Caki2 (cell line): ENCODE data around the gene NDFIP2. TPM values are rescaled to one million over a fixed set of nuclear protein-coding genes. Genes with fewer than 3 reads are reported as not detected.
A peak's percentile ranks its signal among the peaks of the same experiment; 100 is the strongest.

Experiments used
- DNase-seq: peaks from one replicate; pipeline ENCODE4 v3.0.0-alpha.2; 2015; ENCODE audit warnings: low read depth
- in situ Hi-C: cut with HindIII; loops from 2 replicates; pipeline ENCODE4 v1.10.0; 2016; ENCODE audit warnings: low sequenced_read_pairs, low pct_unique_long_range_greater_than_20kb, mixed read lengths
- total RNA-seq: library from RNA; depleted of rRNA; stranded (reverse); fragments of >200 nt; shearing (Covaris generic); gene quantifications from 2 replicates; pipeline ENCODE4 v1.2.3, GENCODE V29; 2014; ENCODE audit warnings: low replicate concordance

NDFIP2 gene
- total RNA-seq, 1 experiment from 2014 or later = 103 TPM

GRCh38 chr13:79456656-79457365 lies 24.1 kb upstream of the NDFIP2 start:
- no peak for DNase-seq
- in situ Hi-C loops = no loop called here

DNA sequence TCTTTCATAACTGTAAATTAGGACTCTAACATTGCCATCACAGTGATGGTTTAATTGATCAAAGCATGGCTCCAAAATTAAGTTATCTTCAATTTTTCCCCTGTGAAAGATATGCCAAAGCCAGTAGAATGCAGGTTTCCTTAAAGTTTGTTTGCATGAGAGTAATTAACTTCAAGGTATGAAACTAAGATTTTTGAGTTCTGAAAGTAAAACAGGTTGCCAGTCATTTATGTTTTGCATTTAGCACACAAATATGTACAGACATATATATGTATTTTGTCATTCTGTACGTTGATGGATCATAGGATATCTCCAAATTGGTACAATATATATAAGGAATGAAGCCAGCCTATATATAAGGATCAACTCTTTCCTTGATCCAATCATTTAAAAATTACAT lies 23.6 kb upstream of the NDFIP2 start:
- in situ Hi-C loops = no loop called here
- no peak for DNase-seq

GRCh38 chr13:79457948-79458347 lies 23.0 kb upstream of the NDFIP2 start:
- in situ Hi-C loops = no loop called here
- DNase-seq = no peak

DNA sequence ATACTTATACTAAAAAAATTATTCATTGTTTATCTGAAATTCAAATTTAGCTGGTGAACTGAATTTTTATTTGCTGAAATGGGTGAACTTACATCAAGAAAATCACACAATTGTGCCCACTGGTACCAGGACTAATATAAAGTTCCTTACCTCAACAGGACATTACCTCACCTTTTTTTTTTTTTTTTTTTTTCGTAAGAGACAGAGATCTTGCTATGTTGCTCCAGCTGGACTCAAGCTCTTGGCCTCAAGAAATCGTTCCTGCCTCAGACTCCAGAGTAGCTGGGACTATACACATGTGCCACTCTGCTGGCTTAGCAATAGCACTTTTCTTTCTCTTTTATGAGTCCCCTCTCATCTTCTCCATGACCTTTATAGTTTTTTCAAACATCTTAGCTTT lies 22.5 kb upstream of the NDFIP2 start:
- no peak for DNase-seq
- in situ Hi-C loops = no loop called here

DNA sequence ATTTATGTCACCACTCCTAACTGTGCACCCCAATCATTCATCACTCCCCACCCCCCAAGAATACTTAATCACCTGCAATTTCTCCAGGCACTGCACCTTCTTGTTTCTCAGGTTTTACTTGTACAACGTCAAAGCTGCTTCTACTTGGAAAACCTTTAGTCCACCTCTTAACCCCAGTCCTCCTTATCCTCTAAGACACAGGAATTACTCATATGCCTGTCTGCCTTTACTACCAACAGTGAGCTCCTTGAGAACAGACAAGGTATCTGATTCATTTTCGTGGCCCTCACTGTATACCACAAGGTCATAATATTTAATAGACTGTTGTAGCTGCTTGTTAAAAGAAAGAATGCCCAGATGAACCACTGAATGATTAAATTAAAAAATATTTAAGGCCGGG lies 21.0 kb upstream of the NDFIP2 start:
- in situ Hi-C loops = no loop called here

DNA sequence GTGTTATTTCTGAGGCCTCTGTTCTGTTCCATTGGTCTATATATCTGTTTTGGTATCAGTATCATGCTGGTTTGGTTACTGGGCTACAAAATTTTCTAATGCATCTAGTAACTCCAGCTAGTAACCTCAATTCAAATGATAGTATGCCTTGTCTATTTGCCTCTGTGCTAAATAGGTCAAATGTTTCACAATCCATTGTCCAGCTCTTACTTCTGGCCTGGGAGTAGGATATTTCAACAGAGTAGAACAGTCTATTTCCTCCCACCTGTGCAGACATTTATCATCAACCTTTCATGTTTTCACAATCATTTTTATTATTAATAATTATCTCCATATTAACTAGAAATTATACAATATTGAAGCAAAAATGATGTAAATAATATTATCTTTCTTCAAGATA lies 18.1 kb upstream of the NDFIP2 start:
- in situ Hi-C loops = no loop called here
- no peak for DNase-seq

More for the DNA sequence above, 21.0 kb upstream of the NDFIP2 start:
- DNase-seq = no peak

DNA sequence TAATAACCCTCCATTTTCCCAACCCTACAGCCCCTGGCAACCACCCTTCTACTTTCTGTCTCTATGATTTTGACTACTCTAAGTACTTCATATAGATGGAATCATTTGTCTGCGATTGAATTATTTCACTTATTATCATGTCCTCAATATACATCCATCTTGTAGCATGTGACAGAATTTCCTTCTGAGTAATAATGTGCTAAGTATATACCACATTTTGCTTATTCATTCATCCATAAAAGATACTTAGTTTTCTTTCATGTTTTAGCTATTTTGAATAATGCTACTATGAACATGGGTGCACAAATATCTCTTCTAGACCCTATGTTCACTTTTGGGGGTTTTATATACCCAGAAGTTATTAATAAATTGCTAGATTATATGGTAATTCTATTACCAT lies 17.4 kb upstream of the NDFIP2 start:
- no peak for DNase-seq
- in situ Hi-C loops = no loop called here

DNA sequence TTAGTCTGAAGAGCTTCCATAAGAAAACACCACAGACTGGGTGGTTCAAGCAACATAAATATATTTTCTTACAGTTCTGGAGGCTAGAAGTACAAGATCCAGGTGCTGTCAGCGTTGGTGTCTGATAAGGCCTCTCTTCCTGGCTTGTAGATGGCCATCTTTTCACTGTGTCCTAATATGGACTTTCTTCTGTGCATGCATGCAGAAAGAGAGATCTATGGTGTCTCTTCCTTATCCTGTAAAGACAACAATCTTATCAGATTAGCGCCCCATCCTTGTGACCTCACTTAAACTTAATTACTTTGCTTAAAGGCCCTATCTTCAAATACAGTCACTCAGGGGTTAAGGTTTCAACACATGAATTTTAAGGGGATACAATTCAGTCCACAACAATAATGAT lies 14.1 kb upstream of the NDFIP2 start:
- DNase-seq = no peak
- in situ Hi-C loops = no loop called here

DNA sequence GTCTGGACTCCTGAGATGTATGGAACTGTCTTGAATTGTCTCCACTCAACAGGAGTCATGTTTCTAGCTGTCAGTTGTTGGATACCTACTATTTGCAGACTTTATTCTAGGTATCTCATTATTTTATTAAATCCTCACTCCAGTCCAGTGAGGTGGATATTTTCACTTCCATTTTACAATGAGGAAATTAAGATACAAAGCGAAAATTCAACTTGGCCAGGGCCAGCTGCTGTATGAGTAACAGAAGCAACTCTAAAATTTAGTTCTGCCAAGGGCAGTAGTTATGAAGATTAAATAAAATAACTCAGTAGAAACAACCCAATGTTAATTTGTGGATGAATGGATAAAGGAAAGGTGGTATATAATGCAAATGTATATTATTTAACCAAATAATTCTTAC lies 12.6 kb upstream of the NDFIP2 start:
- in situ Hi-C loops = no loop called here

DNA sequence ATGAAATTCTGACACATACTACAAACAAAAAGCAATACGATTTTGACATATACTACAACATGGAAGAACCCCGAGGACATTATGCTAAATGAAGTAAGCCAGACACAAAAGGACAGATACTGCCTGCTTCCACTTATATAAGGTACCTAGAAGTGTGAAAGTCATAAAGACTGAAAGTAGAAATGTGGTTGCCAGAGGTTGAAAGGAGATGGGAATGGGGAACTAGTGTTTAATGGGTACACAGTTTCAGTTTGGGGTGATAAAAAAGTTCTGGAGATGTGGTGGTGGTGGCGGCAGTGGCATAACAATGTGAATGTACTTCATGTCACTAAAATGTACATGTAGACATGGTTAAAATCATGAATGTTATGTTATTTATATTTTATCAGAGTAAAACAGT lies 12.1 kb upstream of the NDFIP2 start:
- no peak for DNase-seq
- in situ Hi-C loops = no loop called here

More for the DNA sequence above, 12.6 kb upstream of the NDFIP2 start:
- DNase-seq = no peak

DNA sequence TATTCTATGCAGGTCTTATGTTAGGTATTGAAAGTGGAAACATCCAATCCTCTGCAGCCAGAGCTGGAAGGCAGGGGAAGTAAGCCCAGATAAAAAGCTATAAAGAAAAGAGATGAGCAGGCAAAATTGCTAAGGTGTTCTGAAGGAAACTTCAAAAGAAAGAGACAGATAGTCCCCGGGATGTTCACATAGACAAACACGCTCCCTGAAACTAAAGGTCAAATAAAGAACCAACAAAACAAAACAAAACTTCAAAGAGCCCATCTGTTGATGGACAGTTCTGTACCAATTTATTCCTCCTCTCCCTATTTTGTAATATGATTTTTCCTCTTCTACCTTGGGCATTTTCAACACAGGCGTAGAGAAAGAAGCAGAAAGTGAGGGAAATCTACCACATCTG lies 11.3 kb upstream of the NDFIP2 start:
- in situ Hi-C loops = no loop called here

GRCh38 chr13:79470666-79471065 lies 10.3 kb upstream of the NDFIP2 start:
- DNase-seq = no peak
- in situ Hi-C loops = no loop called here

More for the DNA sequence above, 11.3 kb upstream of the NDFIP2 start:
- DNase-seq = no peak

GRCh38 chr13:79475569-79475968 lies 5.4 kb upstream of the NDFIP2 start:
- in situ Hi-C loops = no loop called here
- DNase-seq = no peak

DNA sequence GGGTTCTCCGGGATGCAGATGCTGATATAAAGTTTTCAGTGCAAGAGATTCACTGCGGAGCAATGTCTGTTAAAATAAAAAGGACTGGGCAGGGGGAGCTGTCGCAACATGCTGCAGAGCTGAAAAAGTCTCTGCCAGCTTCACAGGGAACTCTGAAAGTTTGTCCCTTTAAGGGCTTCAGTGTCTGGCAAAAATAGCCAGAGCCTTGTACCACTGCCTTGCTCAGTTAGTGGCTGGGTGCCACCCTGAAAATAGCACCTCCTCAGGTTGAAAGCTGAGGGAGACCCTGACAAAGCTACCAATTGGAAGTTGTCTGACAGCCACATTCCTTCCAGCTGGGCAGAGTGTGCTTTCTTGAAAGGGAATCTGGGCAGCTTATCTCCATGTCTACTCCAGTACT lies 3.0 kb upstream of the NDFIP2 start:
- DNase-seq = no peak
- in situ Hi-C loops = no loop called here

- DNase-seq = no peak
- in situ Hi-C loops = no loop called here
Measured at GRCh38 chr13:79479882-79480281, 1.1 kb upstream of the NDFIP2 start.

DNA sequence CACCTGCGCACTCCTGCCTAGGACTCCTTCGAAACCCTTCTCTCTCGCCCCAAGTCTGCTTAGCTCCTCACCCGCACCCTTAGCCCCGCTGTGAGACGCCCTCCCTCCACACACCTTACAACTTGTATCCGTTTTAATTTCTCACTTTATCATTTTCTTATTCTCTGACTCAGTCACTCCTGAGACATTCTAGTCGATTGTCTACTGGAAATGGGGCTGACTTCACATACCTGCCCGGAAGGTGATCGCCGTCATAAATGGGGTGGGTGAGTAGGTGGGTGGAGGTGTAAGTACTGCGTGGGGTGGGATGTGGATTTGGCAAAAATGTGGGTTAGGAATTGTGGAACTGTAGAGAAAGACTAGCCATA lies 714 bp downstream of the NDFIP2 start:
- in situ Hi-C loops = no loop called here
- no peak for DNase-seq

DNA sequence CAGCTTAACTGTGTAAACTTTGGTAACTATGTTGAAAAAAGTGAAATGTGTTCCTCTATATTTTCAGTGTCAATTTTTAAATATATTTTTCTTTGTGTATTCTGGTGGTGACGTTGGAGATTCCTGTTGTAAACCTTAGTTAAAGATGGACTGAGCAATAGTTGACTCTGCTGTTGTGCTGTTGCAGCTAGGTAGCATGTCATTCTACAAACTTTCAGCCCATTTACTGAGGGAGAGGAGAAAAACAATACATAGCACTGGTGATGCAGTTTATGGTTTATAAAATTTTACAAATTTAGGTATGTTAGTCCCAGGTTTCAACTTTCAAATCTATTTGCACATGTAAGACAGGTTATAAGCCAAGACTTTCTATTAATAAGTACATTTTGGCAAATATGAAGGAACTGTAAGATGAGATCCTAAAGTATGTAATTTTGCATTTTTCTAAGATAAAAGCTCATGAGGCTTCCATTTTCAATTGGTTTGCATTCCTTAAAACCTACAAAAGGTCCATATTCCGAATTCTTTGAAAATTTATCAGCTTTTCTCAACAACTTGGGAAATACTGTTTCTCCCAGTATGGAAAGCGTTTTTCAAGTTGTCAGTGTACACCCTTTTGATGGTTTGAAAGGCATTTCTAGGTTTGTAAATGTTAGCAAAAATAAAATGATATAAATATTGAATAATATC lies 1.5 kb downstream of the NDFIP2 start:
- DNase-seq = no peak
- in situ Hi-C loops = no loop called here

- peak; percentile 29 for DNase-seq
- in situ Hi-C loops = no loop called here
Measured at GRCh38 chr13:79483086-79483706, 2.2 kb downstream of the NDFIP2 start.

DNA sequence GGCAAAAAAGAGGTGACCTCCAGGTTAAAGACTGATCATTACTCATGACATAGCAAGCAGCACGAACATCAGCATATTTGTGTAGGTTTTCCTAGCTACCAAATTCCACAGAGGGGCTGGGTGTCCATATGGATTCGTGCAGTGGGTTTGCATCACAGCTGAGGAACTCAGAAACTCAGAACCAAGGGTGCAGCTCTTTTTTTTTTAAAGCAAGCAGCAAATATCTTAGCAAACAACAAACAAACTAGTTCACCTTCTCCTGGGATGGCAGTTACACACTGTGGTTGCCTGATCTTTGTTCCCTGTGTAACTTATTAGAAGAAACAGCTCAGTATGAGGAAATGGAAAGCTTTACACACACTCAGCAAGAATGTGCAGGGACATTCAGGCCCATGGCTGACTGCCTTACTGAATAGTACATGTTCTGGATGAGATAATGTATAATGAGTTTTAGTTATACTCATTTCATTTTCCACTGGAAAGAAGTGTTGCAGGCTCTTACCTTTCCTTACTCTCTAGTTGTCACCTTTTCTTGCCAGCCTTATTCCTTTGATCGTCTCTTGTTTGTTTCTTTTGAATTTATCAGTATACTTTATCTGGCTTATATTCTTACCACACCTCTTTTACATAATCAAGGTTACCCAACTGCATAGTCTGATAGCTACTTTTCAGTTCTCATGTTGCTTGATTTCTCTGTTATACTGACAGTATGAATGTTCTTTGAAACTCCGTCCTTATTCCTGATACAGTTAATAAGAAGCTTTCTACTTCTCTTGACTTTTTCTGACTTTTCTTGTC lies 4.3 kb downstream of the NDFIP2 start:
- DNase-seq = peak; percentile 92
- in situ Hi-C loops = no loop called here
